ENCODE results near the gene GNAT2. TPM values are rescaled to one million over a fixed set of nuclear protein-coding genes. Genes with fewer than 3 reads are reported as not detected.

The GNAT2 gene
- total and polyA plus RNA-seq, 10 of the 15 experiments (the other 5 are each of a cell fraction or from before 2014, with no cell fraction given) = 0.08 to 1.3 (median 0.41) TPM

DNA sequence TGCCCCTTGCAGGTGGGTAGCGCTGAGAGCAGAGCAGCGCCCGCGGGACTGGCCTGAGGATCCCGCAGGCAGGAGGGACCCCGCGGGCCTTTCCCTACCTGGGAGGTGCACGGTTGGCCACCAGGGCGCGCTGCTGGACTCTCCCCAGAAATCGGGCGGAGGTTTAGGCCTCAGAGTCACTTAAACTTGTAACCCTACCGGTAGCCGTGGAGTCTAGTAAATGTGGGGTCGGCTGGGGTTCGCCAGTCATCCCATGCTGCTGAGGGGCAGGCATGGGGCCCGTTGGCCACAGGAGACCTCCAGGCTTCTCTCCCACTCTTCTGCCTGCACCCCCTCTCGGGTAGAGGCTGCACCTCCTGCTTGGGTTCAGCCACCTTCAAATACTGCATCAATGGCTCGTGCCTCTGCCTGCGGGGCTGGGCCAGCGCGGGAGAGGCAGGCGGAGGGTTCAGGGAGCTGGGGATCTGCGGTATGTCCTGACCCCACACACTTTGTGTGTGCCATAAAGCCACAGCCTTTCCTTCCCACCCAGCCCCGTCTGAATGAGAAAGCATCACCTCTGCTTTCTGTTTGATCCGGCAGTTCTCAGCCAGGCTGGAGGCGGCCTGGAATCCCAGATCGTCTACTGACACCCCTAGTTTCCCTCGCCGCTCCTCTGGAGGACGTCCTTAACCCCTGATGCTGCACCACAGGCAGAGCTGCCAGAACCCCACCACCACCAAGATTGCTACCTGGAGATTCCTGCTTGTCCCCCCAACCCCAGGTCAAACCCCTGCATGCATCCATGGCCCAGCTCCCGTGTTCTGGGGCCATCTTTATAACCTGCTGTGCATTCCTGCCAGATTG lies 24.2 kb upstream of the GNAT2 start (continued):
- TF ChIP-seq, protein P1, sequence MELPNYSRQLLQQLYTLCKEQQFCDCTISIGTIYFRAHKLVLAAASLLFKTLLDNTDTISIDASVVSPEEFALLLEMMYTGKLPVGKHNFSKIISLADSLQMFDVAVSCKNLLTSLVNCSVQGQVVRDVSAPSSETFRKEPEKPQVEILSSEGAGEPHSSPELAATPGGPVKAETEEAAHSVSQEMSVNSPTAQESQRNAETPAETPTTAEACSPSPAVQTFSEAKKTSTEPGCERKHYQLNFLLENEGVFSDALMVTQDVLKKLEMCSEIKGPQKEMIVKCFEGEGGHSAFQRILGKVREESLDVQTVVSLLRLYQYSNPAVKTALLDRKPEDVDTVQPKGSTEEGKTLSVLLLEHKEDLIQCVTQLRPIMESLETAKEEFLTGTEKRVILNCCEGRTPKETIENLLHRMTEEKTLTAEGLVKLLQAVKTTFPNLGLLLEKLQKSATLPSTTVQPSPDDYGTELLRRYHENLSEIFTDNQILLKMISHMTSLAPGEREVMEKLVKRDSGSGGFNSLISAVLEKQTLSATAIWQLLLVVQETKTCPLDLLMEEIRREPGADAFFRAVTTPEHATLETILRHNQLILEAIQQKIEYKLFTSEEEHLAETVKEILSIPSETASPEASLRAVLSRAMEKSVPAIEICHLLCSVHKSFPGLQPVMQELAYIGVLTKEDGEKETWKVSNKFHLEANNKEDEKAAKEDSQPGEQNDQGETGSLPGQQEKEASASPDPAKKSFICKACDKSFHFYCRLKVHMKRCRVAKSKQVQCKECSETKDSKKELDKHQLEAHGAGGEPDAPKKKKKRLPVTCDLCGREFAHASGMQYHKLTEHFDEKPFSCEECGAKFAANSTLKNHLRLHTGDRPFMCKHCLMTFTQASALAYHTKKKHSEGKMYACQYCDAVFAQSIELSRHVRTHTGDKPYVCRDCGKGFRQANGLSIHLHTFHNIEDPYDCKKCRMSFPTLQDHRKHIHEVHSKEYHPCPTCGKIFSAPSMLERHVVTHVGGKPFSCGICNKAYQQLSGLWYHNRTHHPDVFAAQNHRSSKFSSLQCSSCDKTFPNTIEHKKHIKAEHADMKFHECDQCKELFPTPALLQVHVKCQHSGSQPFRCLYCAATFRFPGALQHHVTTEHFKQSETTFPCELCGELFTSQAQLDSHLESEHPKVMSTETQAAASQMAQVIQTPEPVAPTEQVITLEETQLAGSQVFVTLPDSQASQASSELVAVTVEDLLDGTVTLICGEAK (IDR thresholded peaks at IDR 0.05; ENCODE audit: borderline replicate concordance) = no peak
- TF ChIP-seq TARDBP (IDR thresholded peaks at IDR 0.05; ENCODE audit: borderline replicate concordance) (0 out of 2 replicates have a peak, but pooled peaks have one; percentile 16), EED (IDR thresholded peaks at IDR 0.05; ENCODE audit: low read depth) (0 out of 2 replicates have a peak, but pooled peaks have one; percentile 35), BHLHE40 (IDR thresholded peaks at IDR 0.05; ENCODE audit: borderline replicate concordance in 1 of 2, low read depth in 2 of 2, low read length in 1 of 2) (peak in 1 of 2 experiments; percentile 27; a peak in 1 of 4 replicates), RAD21 (IDR thresholded peaks at IDR 0.05; ENCODE audit: insufficient read depth, low read depth, low read length) (peak; percentile 87)

DNA sequence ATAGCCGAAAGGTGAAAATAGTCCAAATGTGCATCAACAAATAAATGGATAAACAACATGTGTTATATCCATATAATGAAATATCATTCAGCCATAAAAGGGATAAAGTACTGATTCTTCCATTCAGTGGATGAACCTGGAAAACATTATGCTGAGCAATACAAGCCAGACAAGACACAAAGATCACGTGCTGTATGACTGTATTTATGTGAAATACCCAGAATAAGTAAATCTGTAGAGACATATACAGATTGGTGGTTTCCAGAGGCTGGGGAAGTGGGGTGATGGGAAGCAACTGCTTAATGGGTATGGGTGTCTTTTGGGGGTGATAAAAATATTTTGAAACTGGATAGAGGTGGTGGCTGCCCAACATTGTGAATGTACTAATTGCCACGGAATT lies 23.2 kb upstream of the GNAT2 start:
- ChIA-PET SMC1A (ENCODE audit: uncharacterized antibody, unreplicated experiment) (interaction anchor here (1.1 to 9.1 kb wide), 6 partner anchors 10 to 343 kb away, joined by 3 to 95 read pairs (median 10); partner anchors contain the start of gene AHCYL1), CTCF (interaction anchor here (0.9 to 10.7 kb wide), 9 partner anchors 11 to 343 kb away, joined by 3 to 299 read pairs (median 3); partner anchors contain the start of genes AHCYL1, GNAI3 and GSTM4), RAD21 (ENCODE audit: unreplicated experiment) (interaction anchor here (0.7 to 4.0 kb wide), 4 partner anchors 9 to 342 kb away, joined by 3 to 66 read pairs (median 5); partner anchors contain the start of genes AHCYL1 and GNAI3), POLR2A (no interaction called here)
- Histone ChIP-seq H3K9ac (ENCODE audit: control insufficient read depth, insufficient read depth, low read length) (no peak overlapping the region), H3K27ac (ENCODE audit: control insufficient read depth, insufficient read depth) (no peak overlapping the region), H3K36me3 (ENCODE audit: control insufficient read depth in 2 of 2, insufficient read depth in 2 of 2, low read length in 1 of 2) (no peaks in the 10 kb centered on the region), H3K4me1 (ENCODE audit: control insufficient read depth, insufficient read depth, low read length) (peaks cover 9% of the 10 kb centered on the region), H4K20me1 (ENCODE audit: control insufficient read depth, insufficient read depth) (no peaks in the 10 kb centered on the region), H3K79me2 (ENCODE audit: control insufficient read depth, insufficient read depth, low read length) (no peaks in the 10 kb centered on the region), H3K4me2 (ENCODE audit: control insufficient read depth, insufficient read depth) (no peak overlapping the region), H3K27me3 (replicated peaks in 1 of 2; ENCODE audit: control insufficient read depth in 2 of 2, insufficient read depth in 2 of 2, low read length in 1 of 2) (no peaks in the 10 kb centered on the region), H3K9me3 (replicated peaks; ENCODE audit: control insufficient read depth, insufficient read depth, low read length) (no peaks in the 10 kb centered on the region), H3K4me3 (no peak overlapping the region), H2AFZ (ENCODE audit: control insufficient read depth, low read depth, low read length) (no peak overlapping the region)
- FAIRE-seq = no peak
- no peak for DNase-seq (ENCODE audit: low read depth, low spot score)
- intact Hi-C loops (cut with micrococcal nuclease; ENCODE audit: unreplicated experiment) = loop anchor here (5.0 kb wide), 4 partner anchors 45 to 340 kb away; partner anchors contain the start of genes AHCYL1, GNAI3 and GSTM1
- 31% methylated on average over 3 of the region's 3 CpGs for WGBS (ENCODE audit: insufficient coverage, insufficient replicate concordance, low lambda C conversion rate, missing lambda C conversion rate)
- ATAC-seq = no peak
- in situ Hi-C loops (cut with MboI) = loop anchor here (5.0 kb wide), 2 partner anchors 130 to 345 kb away; no protein-coding TSS in a partner anchor
- no TSS peak for BruUV-seq (replicated peaks)
- TF ChIP-seq, protein P2, sequence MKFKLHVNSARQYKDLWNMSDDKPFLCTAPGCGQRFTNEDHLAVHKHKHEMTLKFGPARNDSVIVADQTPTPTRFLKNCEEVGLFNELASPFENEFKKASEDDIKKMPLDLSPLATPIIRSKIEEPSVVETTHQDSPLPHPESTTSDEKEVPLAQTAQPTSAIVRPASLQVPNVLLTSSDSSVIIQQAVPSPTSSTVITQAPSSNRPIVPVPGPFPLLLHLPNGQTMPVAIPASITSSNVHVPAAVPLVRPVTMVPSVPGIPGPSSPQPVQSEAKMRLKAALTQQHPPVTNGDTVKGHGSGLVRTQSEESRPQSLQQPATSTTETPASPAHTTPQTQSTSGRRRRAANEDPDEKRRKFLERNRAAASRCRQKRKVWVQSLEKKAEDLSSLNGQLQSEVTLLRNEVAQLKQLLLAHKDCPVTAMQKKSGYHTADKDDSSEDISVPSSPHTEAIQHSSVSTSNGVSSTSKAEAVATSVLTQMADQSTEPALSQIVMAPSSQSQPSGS (IDR thresholded peaks at IDR 0.05; ENCODE audit: low read length) = no peak
- TF ChIP-seq, protein P3, sequence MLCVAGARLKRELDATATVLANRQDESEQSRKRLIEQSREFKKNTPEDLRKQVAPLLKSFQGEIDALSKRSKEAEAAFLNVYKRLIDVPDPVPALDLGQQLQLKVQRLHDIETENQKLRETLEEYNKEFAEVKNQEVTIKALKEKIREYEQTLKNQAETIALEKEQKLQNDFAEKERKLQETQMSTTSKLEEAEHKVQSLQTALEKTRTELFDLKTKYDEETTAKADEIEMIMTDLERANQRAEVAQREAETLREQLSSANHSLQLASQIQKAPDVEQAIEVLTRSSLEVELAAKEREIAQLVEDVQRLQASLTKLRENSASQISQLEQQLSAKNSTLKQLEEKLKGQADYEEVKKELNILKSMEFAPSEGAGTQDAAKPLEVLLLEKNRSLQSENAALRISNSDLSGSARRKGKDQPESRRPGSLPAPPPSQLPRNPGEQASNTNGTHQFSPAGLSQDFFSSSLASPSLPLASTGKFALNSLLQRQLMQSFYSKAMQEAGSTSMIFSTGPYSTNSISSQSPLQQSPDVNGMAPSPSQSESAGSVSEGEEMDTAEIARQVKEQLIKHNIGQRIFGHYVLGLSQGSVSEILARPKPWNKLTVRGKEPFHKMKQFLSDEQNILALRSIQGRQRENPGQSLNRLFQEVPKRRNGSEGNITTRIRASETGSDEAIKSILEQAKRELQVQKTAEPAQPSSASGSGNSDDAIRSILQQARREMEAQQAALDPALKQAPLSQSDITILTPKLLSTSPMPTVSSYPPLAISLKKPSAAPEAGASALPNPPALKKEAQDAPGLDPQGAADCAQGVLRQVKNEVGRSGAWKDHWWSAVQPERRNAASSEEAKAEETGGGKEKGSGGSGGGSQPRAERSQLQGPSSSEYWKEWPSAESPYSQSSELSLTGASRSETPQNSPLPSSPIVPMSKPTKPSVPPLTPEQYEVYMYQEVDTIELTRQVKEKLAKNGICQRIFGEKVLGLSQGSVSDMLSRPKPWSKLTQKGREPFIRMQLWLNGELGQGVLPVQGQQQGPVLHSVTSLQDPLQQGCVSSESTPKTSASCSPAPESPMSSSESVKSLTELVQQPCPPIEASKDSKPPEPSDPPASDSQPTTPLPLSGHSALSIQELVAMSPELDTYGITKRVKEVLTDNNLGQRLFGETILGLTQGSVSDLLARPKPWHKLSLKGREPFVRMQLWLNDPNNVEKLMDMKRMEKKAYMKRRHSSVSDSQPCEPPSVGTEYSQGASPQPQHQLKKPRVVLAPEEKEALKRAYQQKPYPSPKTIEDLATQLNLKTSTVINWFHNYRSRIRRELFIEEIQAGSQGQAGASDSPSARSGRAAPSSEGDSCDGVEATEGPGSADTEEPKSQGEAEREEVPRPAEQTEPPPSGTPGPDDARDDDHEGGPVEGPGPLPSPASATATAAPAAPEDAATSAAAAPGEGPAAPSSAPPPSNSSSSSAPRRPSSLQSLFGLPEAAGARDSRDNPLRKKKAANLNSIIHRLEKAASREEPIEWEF (IDR thresholded peaks at IDR 0.05; ENCODE audit: insufficient replicate concordance, low read depth, low read length) = no peak

All from GM12878 (cell line).